HFFc6 (cell line): ENCODE measurements around the gene C17orf67. TPM values are rescaled to one million over a fixed set of nuclear protein-coding genes. Genes with fewer than 3 reads are reported as not detected.

Source experiments
- DNase-seq: peaks from one replicate; pipeline ENCODE4 v3.0.0-alpha.2; 2018
- H3K27ac Mint-ChIP-seq: 2 replicates; pipeline ENCODE4 v1.8.0; 2020; ENCODE audit warnings: mild to moderate bottlenecking, mixed read lengths
- H3K27me3 Mint-ChIP-seq: 2 replicates; pipeline ENCODE4 v1.8.0; 2021; ENCODE audit warnings: mild to moderate bottlenecking, moderate library complexity, mixed read lengths; ENCODE audit not compliant: insufficient read depth
- H3K36me3 Mint-ChIP-seq: 2 replicates; pipeline ENCODE4 v1.8.0; 2021; ENCODE audit warnings: low read depth, mixed read lengths
- H3K4me1 Mint-ChIP-seq: 2 replicates; pipeline ENCODE4 v1.8.0; 2020; ENCODE audit warnings: low read depth, mixed read lengths
- H3K4me3 Mint-ChIP-seq: 2 replicates; pipeline ENCODE4 v1.8.0; 2020; ENCODE audit warnings: mild to moderate bottlenecking, moderate library complexity, mixed read lengths
- H3K9me3 Mint-ChIP-seq: 2 replicates; pipeline ENCODE4 v1.8.0; 2020; ENCODE audit warnings: mild to moderate bottlenecking, mixed read lengths
- CTCF ChIP-seq: fragments of 200-600 bp; sonication (generic); IDR thresholded peaks from 2 replicates; pipeline ENCODE4 v1.5.0; 2021; ENCODE audit warnings: antibody characterized with exemption, mild to moderate bottlenecking
- total RNA-seq, 6 experiments: library from RNA; stranded (reverse); fragmentation: NEBNext Ultra II Directional; extraction: Animal tissue kit (Norgen Biotek cat#: 25700); gene quantifications; 2 replicates in 1 of 6; 3 replicates in 5 of 6; pipeline ENCODE4 v1.2.3, GENCODE V29; 2021

Gene C17orf67
- total RNA-seq, 6 experiments from 2014 or later, result 1.5 to 2.3 (median 1.9) TPM

- DNase-seq, result no peak
- H3K4me3 Mint-ChIP-seq, result no peak overlapping the region
- TF ChIP-seq CTCF, result no peak
- no peak overlapping the region for H3K27ac Mint-ChIP-seq
- H3K36me3 Mint-ChIP-seq, result no peaks in the 10 kb centered on the region; the same call in 1 of the 2 replicates
- H3K9me3 Mint-ChIP-seq, result no peaks in the 10 kb centered on the region
- H3K27me3 Mint-ChIP-seq, result no peaks in the 10 kb centered on the region
- peaks cover 13% of the 10 kb centered on the region for H3K4me1 Mint-ChIP-seq
Observed at GRCh38 chr17:56866076-56866475, 32.4 kb upstream of the C17orf67 start.

GRCh38 chr17:56863974-56864373 lies 30.3 kb upstream of the C17orf67 start:
- peaks cover 13% of the 10 kb centered on the region for H3K4me1 Mint-ChIP-seq
- DNase-seq, result no peak
- H3K27ac Mint-ChIP-seq, result no peak overlapping the region
- no peak for TF ChIP-seq CTCF
- H3K27me3 Mint-ChIP-seq, result no peaks in the 10 kb centered on the region
- H3K4me3 Mint-ChIP-seq, result no peak overlapping the region
- no peaks in the 10 kb centered on the region for H3K9me3 Mint-ChIP-seq
- no peaks in the 10 kb centered on the region; the same call in 1 of the 2 replicates for H3K36me3 Mint-ChIP-seq

DNA sequence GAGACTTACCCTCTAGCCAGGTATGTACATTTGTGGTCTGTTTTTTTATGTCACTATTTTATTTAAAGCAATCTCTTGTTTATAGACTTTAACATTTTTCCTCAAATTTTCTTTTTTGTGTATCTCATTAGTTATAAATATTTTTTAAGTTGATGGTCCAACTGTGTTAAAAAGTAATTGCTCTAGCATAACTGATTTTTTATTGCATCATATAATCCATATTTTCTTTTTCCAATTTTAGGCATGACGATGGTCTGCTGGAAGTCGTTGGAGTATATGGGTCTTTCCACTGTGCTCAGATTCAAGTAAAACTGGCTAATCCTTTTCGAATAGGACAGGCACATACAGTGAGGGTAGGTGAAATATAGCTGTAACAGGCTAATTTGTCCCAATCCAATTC lies 28.2 kb upstream of the C17orf67 start:
- Mint-ChIP-seq H3K9me3 (no peaks in the 10 kb centered on the region), H3K4me1 (no peaks in the 10 kb centered on the region), H3K27me3 (no peaks in the 10 kb centered on the region), H3K27ac (no peak overlapping the region), H3K4me3 (no peak overlapping the region), H3K36me3 (peaks cover 3% of the 10 kb centered on the region; the same call in 1 of the 2 replicates)
- TF ChIP-seq CTCF, result no peak
- DNase-seq, result no peak

DNA sequence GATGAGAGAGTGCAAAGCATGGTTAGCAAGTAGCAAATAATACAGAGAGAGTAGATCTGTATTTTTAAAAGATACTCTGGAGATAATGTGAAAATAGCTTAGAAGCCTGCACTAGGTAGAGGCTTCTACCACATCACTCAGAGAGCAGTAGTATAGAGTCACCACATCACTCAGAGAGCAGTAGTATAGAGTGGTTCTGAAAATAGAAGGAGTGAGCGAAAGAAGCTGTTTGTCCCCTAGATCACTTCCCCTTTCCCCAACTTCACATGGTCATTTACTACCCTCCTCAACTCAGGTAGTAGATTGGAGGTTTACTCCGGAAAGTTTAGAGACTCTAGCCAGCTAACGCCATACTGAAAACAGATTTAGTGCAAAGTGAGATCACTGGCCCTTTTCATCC lies 17.3 kb upstream of the C17orf67 start:
- H3K27me3 Mint-ChIP-seq, result no peaks in the 10 kb centered on the region
- no peak overlapping the region for H3K4me3 Mint-ChIP-seq
- H3K9me3 Mint-ChIP-seq, result no peaks in the 10 kb centered on the region
- no peak overlapping the region for H3K27ac Mint-ChIP-seq
- peaks cover 17% of the 10 kb centered on the region; the same call in 1 of the 2 replicates for H3K36me3 Mint-ChIP-seq
- H3K4me1 Mint-ChIP-seq, result no peaks in the 10 kb centered on the region
- TF ChIP-seq CTCF, result no peak
- DNase-seq, result no peak

DNA sequence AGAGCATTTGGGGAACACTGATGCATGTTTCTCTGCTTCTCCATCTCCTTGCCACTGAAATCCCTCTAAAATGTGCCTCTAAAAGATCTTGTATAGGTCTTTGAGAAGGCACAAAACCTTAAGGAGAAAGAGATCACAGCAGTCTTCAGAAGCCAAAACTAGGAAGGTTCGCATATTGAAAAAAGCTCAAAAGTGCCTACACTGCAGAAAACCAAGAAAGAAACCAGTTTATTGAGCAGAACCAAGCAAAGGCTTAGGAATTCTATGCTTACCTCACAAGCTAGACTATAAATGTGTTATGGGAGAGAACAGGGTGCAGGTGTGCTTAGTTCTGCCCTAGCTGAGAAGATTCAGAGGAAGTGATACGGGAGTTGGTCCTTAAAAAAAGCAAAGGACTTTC lies 16.9 kb upstream of the C17orf67 start:
- no peak for TF ChIP-seq CTCF
- DNase-seq, result no peak
- H3K4me3 Mint-ChIP-seq, result no peak overlapping the region
- H3K9me3 Mint-ChIP-seq, result no peaks in the 10 kb centered on the region
- H3K27ac Mint-ChIP-seq, result no peak overlapping the region
- peaks cover 17% of the 10 kb centered on the region; the same call in 1 of the 2 replicates for H3K36me3 Mint-ChIP-seq
- no peaks in the 10 kb centered on the region for H3K4me1 Mint-ChIP-seq
- H3K27me3 Mint-ChIP-seq, result no peaks in the 10 kb centered on the region

- Mint-ChIP-seq H3K4me3 (no peak overlapping the region), H3K36me3 (peaks cover 17% of the 10 kb centered on the region; the same call in 1 of the 2 replicates), H3K27ac (no peak overlapping the region), H3K27me3 (no peaks in the 10 kb centered on the region), H3K4me1 (no peaks in the 10 kb centered on the region), H3K9me3 (no peaks in the 10 kb centered on the region)
- no peak for TF ChIP-seq CTCF
- DNase-seq, result no peak
Observed at GRCh38 chr17:56849131-56849530, 15.4 kb upstream of the C17orf67 start.
